HuH-7.5 (cell line): ENCODE results near the gene SPA17.

ENCODE experiments used
- DNase-seq: peaks from one replicate; pipeline ENCODE4 v3.0.0; 2011; ENCODE audit warnings: low spot score

Gene SPA17

GRCh38 chr11:124673333-124674167 is at the start of gene SPA17, which contains the start of gene SIAE:
TSS of gene SPA17 (plus strand) at chr11:124673904. CDS start at chr11:124675265, 1,361 bp downstream.
TSS of gene SIAE (minus strand) at chr11:124673739. CDS start at chr11:124673708, 31 bp downstream.
- peak; percentile 72 for DNase-seq

GRCh38 chr11:124625504-124626168 is 48.1 kb upstream of the SPA17 start:
- DNase-seq = no peak

DNA sequence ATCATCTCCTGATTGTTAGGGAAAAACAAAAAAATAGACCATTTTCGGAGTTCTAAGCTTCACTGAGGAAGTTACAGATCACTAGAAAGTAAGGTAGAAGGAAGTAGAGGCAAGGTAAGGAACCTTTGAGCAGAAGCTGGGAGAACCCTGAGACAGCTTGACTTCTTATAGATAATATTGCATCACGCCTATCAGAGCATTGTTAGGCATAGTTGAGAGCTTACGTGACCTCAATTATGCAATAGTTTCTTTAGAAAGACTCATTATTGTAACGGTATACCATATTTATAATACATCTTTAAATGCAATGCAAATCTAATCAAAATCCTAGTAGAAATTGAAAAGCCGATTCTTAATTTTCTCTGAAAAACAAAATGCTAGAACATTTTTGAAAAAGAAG is 46.2 kb upstream of the SPA17 start:
- no peak for DNase-seq

DNA sequence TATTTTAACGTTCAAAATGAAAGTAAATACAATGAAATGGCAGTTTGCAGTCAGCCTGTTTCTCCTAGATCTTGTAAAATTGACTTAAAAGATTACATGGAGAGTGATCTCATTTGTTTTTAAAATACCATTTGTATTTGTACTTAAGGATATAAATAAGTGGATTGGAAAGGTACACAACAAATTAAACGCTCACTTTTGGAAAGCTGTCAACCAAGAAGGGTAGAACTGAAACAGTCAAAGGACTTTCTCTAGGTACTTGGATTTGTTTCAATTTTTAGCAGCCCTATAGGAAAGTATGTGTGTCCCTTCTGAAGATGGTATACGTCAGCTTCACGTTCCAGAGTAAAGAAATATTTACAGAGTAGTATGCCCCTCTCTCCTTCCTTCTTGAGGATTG is 43.7 kb upstream of the SPA17 start:
- no peak for DNase-seq

DNA sequence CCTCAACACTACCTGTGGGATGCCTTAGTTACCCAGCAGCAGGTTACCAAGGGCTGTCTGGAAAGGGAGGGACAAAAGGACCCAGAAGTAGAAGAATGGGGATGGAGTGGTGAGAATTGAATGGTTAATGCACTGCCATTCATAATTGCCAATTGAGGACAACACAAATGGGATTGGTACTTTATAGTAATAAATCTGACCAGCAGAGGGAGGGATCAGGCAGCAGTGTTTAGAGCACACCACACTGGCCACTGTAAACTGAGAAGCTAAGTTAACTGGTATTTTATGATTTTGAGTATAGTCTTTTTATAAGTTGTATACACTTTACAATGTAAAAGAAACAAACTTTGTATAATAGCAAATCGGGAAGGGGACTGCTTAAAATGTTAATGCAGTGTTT is 40.3 kb upstream of the SPA17 start:
- DNase-seq = no peak

DNA sequence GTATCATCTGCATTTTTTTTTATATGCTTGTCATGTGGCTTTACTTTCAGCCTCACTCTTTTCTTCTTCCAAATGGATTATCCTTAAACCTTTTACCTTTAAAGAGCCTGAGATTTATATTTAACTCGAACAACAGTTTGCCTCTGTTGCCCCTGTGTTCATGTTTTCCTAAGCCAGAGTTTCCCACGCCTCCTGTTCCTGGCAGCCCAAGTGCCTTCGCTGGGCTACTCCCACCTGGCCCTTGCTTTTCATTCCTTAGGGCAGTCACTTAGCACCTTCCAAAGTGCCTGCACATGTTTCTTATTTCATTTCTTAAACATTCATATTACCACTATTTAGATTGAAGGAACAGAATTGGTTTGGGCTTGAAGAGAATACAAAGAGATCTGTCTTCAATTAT is 37.8 kb upstream of the SPA17 start:
- DNase-seq = no peak

DNA sequence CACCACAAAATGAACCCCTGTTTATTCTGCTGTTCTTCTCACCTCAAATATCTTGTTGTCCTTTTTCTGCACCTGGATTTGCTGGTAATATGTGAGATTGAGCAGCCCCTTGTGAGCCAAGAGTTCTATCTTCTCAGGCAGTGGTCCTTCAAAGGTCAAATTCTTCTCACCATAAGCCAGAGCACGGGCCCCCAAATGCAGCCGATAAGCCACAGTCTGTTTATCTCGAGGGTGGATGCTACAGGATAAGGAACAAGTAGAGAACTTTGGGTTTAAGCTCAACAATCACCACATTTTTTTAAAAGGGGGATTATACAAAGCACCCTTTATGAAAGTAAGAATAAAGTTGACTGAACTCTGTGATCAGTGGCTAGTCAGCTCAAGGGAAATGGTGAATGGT is 35.2 kb upstream of the SPA17 start:
- DNase-seq = no peak

DNA sequence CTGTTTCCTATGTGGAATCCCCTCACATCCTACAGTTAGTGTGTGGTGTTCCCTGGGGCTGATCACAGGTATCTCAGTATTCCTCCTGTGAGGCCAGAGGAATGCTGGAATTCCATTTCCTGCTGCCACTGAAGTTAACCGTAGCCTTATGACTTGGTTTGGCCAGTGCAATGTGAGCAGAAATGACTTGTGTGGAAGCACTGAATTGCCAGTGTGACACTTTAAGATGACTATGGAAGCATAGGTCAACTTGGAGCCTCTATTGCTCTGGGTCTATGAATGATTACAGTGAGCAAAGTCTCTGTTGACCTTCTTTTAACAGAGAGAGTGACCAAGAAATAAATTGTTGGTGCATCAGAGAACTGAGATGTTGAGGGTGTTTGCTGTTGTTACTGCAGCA is 34.5 kb upstream of the SPA17 start:
- no peak for DNase-seq

DNA sequence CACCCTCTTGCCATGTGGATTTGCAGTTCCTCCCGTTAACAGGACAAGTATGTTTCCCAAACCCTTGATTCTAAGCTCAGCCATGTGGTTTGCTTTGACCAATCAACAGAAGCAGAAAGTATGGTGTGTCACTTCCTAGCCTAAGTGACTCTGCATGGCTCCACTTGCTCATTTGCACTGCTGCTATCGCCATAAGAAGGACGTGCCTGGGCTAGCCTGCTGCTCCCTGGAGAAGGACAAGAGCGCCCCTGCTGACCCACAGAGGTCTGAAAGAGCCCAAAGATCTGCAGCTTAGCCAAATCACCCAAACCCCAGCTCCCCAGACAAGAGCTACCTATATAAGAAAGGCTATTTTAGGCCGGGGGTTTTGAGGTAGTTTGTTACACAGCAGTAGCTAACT is 33.0 kb upstream of the SPA17 start:
- no peak for DNase-seq

- DNase-seq = no peak
Measured at GRCh38 chr11:124642628-124643027, 31.1 kb upstream of the SPA17 start.

DNA sequence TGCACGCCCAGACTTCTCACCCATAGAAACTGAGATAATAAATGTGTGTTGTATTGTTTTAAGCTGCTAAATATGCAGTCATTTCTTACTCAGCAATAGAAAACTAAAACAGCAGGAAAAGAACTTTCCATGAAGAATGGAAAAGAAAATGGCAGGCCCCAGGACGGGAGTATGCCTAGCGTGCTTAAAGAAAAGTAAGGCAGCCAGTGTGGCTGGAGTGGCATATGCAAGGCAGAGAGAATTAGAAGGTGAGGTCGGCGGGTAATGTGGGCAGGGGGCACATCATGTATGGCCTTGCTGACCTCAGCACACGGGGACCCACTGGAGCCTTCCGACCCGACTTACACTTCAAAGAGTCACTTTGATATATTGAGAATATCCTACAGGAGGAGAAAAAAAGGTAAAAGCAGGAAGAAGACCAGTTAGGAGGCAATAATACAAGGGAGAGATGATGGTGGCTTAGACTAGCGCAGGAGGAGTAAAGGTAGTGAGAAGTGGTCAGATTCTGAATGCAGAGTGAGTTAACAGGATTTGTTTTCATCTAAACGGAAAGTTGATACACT is 30.6 kb upstream of the SPA17 start:
- no peak for DNase-seq

- no peak for DNase-seq
Measured at GRCh38 chr11:124643605-124644425, 29.9 kb upstream of the SPA17 start.

GRCh38 chr11:124644426-124645280 is 29.1 kb upstream of the SPA17 start:
- DNase-seq = peak; percentile 36

- DNase-seq = no peak
Measured at GRCh38 chr11:124646148-124646547, 27.6 kb upstream of the SPA17 start.

DNA sequence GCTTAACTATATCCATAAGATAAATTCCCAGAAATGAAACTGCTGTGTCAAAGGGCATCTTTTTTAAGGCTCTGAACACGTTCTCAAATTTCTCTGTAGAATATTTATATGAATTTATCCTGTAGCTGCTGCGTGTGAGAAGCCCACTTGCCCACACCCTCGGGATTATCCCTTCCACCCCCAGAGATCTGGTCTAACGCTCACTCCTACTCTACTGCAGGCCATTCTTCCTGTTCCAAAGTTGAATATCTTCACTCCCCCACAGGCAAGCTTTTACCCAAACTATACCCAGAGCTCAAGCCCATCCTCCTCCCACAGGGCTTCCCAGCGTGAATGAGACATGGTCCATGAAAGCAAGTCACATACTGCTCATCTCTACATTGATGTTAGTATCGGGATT is 25.1 kb upstream of the SPA17 start:
- no peak for DNase-seq

DNA sequence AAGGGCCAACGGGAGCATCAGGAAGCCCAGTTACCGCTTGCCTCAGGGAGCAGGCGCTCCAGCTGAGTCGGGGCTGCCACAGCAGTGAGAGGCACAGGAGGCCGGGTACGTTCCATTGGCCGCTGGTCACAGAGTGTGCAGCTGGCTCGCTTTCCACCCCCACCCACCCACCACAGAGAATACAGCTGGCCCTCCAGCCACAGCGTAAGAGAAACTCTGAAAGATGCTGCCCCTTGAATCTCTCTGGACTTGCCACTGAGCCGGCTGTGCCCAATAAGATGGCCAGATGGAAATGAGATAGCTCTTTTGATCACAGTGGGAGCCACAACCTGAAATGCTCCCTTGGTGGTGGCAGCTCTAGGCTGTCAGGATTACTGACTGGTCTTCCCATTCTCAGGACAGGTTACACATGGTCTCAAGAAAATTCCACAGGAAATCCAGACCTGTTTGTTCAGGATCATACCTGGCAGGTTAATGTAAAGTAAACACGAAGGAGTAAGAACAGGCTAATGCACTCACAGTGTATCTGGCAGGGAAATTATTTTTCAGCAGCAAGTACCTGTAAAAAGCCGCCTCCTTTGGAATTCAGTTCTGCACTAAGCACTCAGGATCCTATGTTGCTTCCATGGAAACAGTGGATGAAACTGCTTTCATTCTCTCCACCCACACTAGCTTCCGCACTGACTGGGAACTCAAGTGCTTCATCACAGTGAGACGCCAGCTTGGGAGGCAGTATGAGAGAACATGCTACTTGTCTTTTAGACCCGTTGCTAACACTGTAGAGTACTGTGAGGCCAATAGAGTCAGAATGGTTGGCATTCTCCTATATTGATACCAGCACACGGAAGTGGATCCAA is 16.7 kb upstream of the SPA17 start:
- no peak for DNase-seq

GRCh38 chr11:124657904-124658303 is 15.8 kb upstream of the SPA17 start:
- DNase-seq = no peak

DNA sequence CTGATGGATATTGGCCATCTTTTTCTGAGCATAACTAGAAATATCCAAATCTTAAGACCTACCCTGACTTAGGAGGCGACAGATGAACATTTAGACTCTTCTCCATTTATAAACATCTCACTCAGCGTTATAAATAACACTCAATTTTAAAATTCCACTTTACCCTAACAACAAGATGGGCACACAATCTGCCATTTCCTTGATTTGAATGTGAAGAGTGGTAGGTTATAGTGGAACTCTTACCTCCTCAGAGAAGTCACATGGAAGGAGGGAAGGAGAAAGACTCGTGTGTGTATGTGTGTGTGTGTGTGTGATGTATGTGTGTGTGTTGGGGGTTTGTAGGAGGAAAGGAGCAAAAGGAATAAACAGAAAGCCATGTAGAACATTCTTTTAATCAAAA is 15.2 kb upstream of the SPA17 start:
- DNase-seq = no peak

DNA sequence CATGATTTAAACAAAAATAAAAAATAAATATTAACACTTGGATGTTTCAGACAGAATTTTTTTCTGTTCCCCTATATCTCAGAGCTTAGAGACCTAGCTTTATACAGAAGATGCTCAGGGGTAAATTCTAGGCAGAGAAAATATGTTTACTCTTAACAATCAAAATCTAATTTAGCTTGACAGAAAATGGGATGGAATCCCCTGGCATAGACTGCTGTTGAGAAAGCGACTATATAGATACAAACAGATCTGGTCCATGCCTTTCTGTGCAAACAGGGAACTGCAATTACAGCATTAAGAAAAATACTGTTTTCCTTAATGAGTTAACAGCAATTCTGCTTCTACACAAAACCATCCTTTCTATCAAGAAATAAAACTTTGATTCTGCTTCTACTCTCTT is 14.7 kb upstream of the SPA17 start:
- DNase-seq = no peak

DNA sequence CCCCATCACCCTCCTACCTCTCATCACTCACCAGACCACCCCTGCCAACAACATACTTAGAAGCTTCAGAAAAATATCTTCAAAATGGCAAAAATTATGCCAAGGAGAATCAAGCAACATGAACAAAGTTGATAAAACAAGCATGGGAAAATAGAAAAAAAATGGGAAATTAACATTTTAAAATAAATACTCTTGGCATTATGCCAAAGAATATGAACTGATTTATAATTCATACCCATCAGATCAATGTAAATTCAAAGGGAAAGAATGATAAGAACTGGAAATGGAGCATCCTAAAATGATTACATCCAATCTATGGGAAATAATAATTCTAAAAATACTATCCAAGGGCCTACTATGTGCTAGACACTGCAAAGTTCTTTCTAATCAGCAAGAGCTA is 12.2 kb upstream of the SPA17 start:
- DNase-seq = no peak
